IPS-20b (cell line): Measurements from ENCODE around the gene ELF2.

Source experiments
- H3K27ac ChIP-seq: one replicate; pipeline ENCODE4 v1.5.1; 2013; ENCODE audit warnings: low read length
- H3K27me3 ChIP-seq: 2 replicates; pipeline ENCODE4 v1.6.1; 2013; ENCODE audit warnings: mild to moderate bottlenecking, low read length, inconsistent platforms; ENCODE audit not compliant: insufficient read depth
- H3K36me3 ChIP-seq: 2 replicates; pipeline ENCODE4 v1.6.1; 2013; ENCODE audit warnings: low read depth, mild to moderate bottlenecking, inconsistent platforms, low read length, moderate library complexity; ENCODE audit not compliant: insufficient read depth
- H3K4me1 ChIP-seq: 2 replicates; pipeline ENCODE4 v1.6.1; 2013; ENCODE audit warnings: mild to moderate bottlenecking, control low read depth, inconsistent platforms, low read length, moderate library complexity; ENCODE audit not compliant: insufficient read depth
- H3K4me3 ChIP-seq: 2 replicates; pipeline ENCODE4 v1.5.1; 2013; ENCODE audit warnings: mild to moderate bottlenecking, low read length, inconsistent platforms
- H3K9ac ChIP-seq: 2 replicates; pipeline ENCODE4 v1.6.1; 2013; ENCODE audit warnings: low read depth, mild to moderate bottlenecking, inconsistent platforms, low read length, moderate library complexity
- H3K9me3 ChIP-seq: 2 replicates; pipeline ENCODE4 v1.6.1; 2013; ENCODE audit warnings: mild to moderate bottlenecking, low read depth, low read length, inconsistent platforms; ENCODE audit not compliant: insufficient read depth

Gene ELF2

GRCh38 chr4:139154538-139154937 lies 22.5 kb downstream of the ELF2 start:
- peak overlapping the region; percentile 97 for H3K27ac ChIP-seq
- H3K27me3 ChIP-seq = no peaks in the 10 kb centered on the region
- H3K4me1 ChIP-seq = peaks cover 42% of the 10 kb centered on the region
- no peaks in the 10 kb centered on the region for H3K9me3 ChIP-seq
- no peaks in the 10 kb centered on the region for H3K36me3 ChIP-seq
- peak overlapping the region; percentile 82 for H3K9ac ChIP-seq
- 0 out of 2 replicates have a peak overlapping the region, but pooled peaks have one; percentile 37 for H3K4me3 ChIP-seq

- peak overlapping the region; percentile 37 for H3K4me3 ChIP-seq
- H3K27ac ChIP-seq = peak overlapping the region; percentile 97
- H3K9me3 ChIP-seq = no peaks in the 10 kb centered on the region
- H3K9ac ChIP-seq = peak overlapping the region; percentile 82
- H3K36me3 ChIP-seq = no peaks in the 10 kb centered on the region
- H3K27me3 ChIP-seq = no peaks in the 10 kb centered on the region
- peaks cover 40% of the 10 kb centered on the region for H3K4me1 ChIP-seq
Observed at GRCh38 chr4:139154134-139154421, 22.9 kb downstream of the ELF2 start.

GRCh38 chr4:139153411-139154133 lies 23.4 kb downstream of the ELF2 start:
- Histone ChIP-seq H3K9ac (peak overlapping the region; percentile 82), H3K4me3 (peak overlapping the region; percentile 37)

GRCh38 chr4:139152249-139152648 lies 24.8 kb downstream of the ELF2 start:
- no peak overlapping the region for H3K27ac ChIP-seq

More at GRCh38 chr4:139153411-139154133, 23.4 kb downstream of the ELF2 start:
- Histone ChIP-seq H3K4me1 (peaks cover 35% of the 10 kb centered on the region), H3K9me3 (no peaks in the 10 kb centered on the region), H3K27ac (peak overlapping the region; percentile 97), H3K27me3 (no peaks in the 10 kb centered on the region), H3K36me3 (no peaks in the 10 kb centered on the region)

GRCh38 chr4:139146926-139147629 lies 29.9 kb downstream of the ELF2 start:
- H3K4me1 ChIP-seq = peaks cover 15% of the 10 kb centered on the region
- peaks cover 4% of the 10 kb centered on the region; the same call in 1 of the 2 replicates for H3K9me3 ChIP-seq
- H3K4me3 ChIP-seq = no peak overlapping the region
- no peaks in the 10 kb centered on the region for H3K36me3 ChIP-seq
- H3K27ac ChIP-seq = no peak overlapping the region
- H3K9ac ChIP-seq = no peak overlapping the region
- no peaks in the 10 kb centered on the region for H3K27me3 ChIP-seq

More at GRCh38 chr4:139152249-139152648, 24.8 kb downstream of the ELF2 start:
- Histone ChIP-seq H3K36me3 (no peaks in the 10 kb centered on the region), H3K27me3 (no peaks in the 10 kb centered on the region), H3K9me3 (no peaks in the 10 kb centered on the region), H3K4me1 (peaks cover 27% of the 10 kb centered on the region), H3K9ac (no peak overlapping the region), H3K4me3 (no peak overlapping the region)

- Histone ChIP-seq H3K9ac (no peak overlapping the region), H3K4me3 (no peak overlapping the region), H3K9me3 (peaks cover 4% of the 10 kb centered on the region; the same call in 1 of the 2 replicates), H3K4me1 (peaks cover 15% of the 10 kb centered on the region), H3K36me3 (no peaks in the 10 kb centered on the region), H3K27me3 (no peaks in the 10 kb centered on the region), H3K27ac (no peak overlapping the region)
Observed at GRCh38 chr4:139145552-139145932, 31.5 kb downstream of the ELF2 start.

- Histone ChIP-seq H3K27me3 (no peaks in the 10 kb centered on the region), H3K9ac (no peak overlapping the region), H3K4me1 (peaks cover 15% of the 10 kb centered on the region), H3K9me3 (peaks cover 4% of the 10 kb centered on the region; the same call in 1 of the 2 replicates), H3K27ac (peak overlapping the region; percentile 7), H3K4me3 (no peak overlapping the region), H3K36me3 (no peaks in the 10 kb centered on the region)
Observed at GRCh38 chr4:139144911-139145551, 32.0 kb downstream of the ELF2 start.

- H3K4me3 ChIP-seq = no peak overlapping the region
- H3K36me3 ChIP-seq = no peaks in the 10 kb centered on the region
- peaks cover 15% of the 10 kb centered on the region for H3K4me1 ChIP-seq
- no peaks in the 10 kb centered on the region for H3K27me3 ChIP-seq
- peak overlapping the region; percentile 7 for H3K27ac ChIP-seq
- peaks cover 4% of the 10 kb centered on the region; the same call in 1 of the 2 replicates for H3K9me3 ChIP-seq
- no peak overlapping the region for H3K9ac ChIP-seq
Observed at GRCh38 chr4:139144161-139144859, 32.7 kb downstream of the ELF2 start.

GRCh38 chr4:139142980-139143379 lies 34.0 kb downstream of the ELF2 start:
- H3K27me3 ChIP-seq = no peaks in the 10 kb centered on the region
- no peak overlapping the region for H3K4me3 ChIP-seq
- H3K9me3 ChIP-seq = peaks cover 4% of the 10 kb centered on the region; the same call in 1 of the 2 replicates
- no peak overlapping the region for H3K9ac ChIP-seq
- H3K4me1 ChIP-seq = peaks cover 15% of the 10 kb centered on the region
- no peaks in the 10 kb centered on the region for H3K36me3 ChIP-seq
- H3K27ac ChIP-seq = no peak overlapping the region

GRCh38 chr4:139142087-139142486 lies 34.9 kb downstream of the ELF2 start:
- Histone ChIP-seq H3K36me3 (peaks cover 7% of the 10 kb centered on the region), H3K9me3 (peaks cover 4% of the 10 kb centered on the region; the same call in 1 of the 2 replicates), H3K27ac (no peak overlapping the region), H3K9ac (no peak overlapping the region), H3K4me3 (no peak overlapping the region), H3K27me3 (no peaks in the 10 kb centered on the region), H3K4me1 (peaks cover 15% of the 10 kb centered on the region)

- H3K9ac ChIP-seq = no peak overlapping the region
- H3K27ac ChIP-seq = no peak overlapping the region
- no peaks in the 10 kb centered on the region for H3K9me3 ChIP-seq
- H3K27me3 ChIP-seq = no peaks in the 10 kb centered on the region
- no peaks in the 10 kb centered on the region for H3K4me1 ChIP-seq
- H3K4me3 ChIP-seq = no peak overlapping the region
- H3K36me3 ChIP-seq = peaks cover 26% of the 10 kb centered on the region
Observed at GRCh38 chr4:139137763-139138162, 39.3 kb downstream of the ELF2 start.
